NCI-H345 treated with DMSO at 0.1 percent for 48 hours (cell line): ENCODE results near the gene SCN8A.

Experiments
- DNase-seq: peaks from one replicate; lab custom pipeline; 2025; ENCODE audit not compliant: unreplicated experiment; lab: John Stamatoyannopoulos, UW

SCN8A gene

GRCh38 chr12:51702587-51702986, 111.6 kb downstream of the SCN8A start:
- DNase-seq: no peak

- no peak for DNase-seq
Measured at GRCh38 chr12:51705450-51705849, 114.4 kb downstream of the SCN8A start.

DNA sequence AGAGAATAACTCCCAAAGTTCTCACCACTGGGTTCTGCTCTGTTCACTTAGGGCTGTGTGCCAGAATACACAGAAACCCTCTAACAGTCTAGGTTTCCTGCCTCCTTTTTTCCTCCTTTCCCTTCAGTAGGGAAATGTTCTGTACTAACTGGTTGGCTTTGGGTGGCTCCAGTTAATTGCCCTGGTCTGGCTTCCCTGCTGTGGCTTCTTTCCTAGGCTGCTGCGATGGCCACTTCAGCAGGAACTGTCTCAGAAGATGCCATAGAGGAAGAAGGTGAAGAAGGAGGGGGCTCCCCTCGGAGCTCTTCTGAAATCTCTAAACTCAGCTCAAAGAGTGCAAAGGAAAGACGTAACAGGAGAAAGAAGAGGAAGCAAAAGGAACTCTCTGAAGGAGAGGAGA, 115.2 kb downstream of the SCN8A start:
- DNase-seq: no peak

- DNase-seq: no peak
Measured at GRCh38 chr12:51714666-51715065, 123.6 kb downstream of the SCN8A start.

- DNase-seq: no peak
Measured at GRCh38 chr12:51717326-51717925, 126.4 kb downstream of the SCN8A start.

- DNase-seq: no peak
Measured at GRCh38 chr12:51721282-51721940, 130.4 kb downstream of the SCN8A start.

- DNase-seq: no peak
Measured at GRCh38 chr12:51722431-51722830, 131.4 kb downstream of the SCN8A start.

DNA sequence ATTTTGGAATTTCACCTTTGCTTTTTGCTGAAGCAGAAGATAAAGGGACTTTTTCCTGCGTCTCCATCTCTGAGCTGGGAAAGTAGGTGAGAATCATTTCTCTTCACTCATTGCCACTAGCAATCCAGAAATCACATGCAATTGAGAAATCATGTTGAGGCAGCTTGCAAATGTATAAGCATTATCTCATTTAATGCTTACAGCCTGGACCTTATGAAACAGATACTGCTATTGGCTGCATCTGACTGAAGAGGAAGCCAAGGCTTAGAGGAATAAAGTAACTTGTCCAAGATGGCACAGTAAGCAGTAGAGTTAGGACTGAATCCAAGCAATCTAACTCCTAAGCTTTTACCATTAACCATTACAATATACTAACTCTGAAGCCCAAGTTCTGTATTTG, 135.1 kb downstream of the SCN8A start:
- DNase-seq: no peak

- DNase-seq: no peak
Measured at GRCh38 chr12:51726931-51727330, 135.9 kb downstream of the SCN8A start.

DNA sequence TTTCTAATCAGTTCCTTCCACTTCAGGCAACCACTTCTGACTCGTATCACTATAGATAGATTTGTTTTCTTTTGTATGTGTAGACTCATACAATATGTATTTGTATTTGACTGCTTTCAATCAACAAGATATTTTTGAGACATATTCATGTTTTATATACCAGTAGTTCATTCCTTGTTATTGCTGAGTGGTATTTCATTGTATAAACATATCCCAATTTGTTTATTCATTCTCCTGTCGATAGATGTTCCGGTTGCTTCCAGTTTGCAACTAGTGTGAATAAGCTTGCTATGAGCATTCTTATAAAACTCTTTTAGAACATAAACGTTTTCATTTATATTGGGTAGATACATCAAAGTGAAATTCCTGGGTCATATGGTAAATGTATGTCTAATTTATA, 138.3 kb downstream of the SCN8A start:
- no peak for DNase-seq

- no peak for DNase-seq
Measured at GRCh38 chr12:51730745-51731144, 139.7 kb downstream of the SCN8A start.

DNA sequence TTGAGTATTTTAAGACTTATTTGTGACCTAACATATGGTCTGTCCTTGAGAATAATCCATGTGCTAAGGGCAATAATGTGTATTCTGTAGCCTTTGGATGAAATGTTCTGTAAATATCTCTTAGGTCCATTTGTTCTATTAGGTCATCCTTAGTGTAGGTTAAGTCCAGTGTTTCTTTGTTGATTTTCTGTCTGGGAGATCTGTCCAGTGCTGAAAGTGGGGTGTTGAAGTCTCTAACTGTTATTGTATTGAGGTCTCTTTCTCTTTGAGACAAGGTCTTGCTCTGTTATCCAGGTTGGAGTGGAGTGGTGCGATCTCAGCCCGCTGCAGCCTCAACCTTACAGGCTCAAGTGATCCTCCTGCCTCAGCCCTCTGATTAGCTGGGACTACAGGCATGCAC, 149.5 kb downstream of the SCN8A start:
- DNase-seq: no peak

GRCh38 chr12:51744235-51744634, 153.2 kb downstream of the SCN8A start:
- no peak for DNase-seq

DNA sequence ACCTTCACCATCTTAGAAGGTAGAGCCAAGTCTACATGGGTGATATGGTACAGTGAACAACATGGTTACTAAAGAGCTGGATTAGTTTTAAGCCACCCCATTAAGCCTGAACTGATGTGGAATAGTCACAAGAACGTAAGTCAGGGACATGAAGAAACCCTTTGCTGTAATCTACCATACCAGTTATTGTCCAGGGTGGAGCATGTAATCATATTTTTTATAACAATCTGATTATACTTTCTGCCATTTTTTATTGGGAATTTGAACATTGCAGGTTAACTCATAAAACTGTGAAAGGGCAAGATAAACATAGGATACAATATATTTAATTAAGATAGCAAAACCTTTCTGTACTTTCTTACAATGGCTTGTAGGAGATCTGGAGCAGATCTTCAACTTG, 153.9 kb downstream of the SCN8A start:
- DNase-seq: no peak

DNA sequence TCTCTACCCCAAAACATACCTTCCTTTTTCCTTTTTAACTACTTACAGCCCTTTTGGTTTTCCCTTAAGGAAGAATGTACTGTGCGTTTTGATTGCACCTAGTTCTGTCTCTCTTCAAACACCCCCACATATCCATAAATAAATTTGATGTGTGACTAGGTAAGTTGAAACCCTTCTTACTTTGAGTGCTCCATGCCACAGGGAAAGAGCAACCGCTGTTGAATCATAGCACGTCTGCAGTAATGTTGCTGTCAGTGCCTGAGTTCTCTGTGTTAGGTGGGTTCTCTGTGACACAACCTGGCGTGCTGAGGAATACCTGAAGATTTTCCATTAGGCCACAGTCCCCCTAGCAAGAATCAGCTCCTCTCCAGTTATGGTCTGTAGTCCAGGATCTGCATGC, 155.4 kb downstream of the SCN8A start:
- DNase-seq: no peak

GRCh38 chr12:51748235-51748634, 157.2 kb downstream of the SCN8A start:
- DNase-seq: no peak

DNA sequence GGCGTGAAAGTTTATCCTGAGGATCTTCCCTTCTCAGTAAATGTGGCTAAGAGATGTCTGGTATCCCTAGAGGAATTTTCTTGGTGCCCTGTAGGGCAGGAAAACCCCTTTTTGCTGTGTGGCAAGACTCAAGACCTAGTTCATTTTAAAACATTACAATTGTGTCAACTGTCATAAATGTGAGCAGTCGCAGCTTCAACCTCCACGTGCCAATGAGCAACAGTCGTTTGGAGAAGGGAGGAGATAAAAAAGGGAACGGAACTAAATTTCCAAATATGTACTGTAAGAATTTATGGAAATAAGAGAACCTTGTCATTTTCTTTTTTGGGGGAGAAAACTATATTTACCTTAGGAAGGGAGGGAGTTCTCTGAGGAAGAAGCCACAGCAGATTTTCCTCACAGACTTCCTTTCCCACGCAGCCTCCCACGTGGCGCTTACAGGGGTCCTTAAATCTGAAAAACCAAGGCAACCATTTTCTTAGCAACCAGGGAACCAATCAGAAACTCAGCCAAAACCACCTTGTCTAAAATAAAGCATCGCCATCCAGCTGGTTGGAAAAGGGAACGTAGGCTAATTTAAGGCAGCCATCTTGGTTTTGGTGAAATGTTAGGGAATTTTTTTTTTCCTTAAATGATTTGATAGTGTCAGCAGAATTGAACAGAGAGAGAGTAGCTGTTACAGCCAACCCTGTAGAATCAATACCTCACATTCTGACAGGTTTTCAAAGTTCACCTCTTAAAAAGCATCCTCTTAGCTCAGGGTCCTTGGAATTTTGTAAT, 158.4 kb downstream of the SCN8A start:
- no peak for DNase-seq

DNA sequence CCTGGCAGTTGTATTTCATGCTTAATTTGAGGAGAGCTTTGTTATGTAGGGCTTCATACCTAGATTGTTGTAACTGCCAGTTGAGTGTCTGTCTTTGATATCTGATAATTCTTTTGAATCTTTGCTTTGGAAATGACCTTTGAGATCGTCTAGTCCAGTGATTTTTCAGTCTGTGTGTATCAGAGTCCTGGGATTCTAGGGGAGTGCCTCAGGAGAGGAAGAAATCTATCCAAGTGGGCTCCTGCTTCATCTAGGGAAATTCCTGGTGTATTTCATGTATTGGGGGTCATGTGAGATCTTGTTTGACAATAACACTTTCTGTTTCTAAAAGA, 158.9 kb downstream of the SCN8A start:
- DNase-seq: no peak

DNA sequence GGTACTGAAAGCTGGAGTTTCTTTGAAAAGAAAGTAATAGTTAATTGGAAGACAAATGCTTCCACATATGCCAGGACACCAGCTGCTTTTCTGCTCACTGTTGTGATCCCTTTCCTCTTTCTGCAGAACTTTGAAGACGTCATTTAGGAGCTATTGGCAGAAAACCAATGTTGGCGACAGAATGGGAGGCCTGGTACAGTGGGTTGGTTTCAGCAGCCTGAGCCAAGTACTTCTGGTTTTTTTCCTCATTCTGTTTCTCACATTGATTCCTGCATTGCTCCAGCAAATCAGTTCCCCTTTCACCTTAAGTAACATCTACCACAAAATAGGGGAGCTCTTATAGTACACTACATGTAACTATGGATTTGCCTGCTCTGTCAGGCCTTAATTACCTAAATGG, 160.6 kb downstream of the SCN8A start:
- no peak for DNase-seq

DNA sequence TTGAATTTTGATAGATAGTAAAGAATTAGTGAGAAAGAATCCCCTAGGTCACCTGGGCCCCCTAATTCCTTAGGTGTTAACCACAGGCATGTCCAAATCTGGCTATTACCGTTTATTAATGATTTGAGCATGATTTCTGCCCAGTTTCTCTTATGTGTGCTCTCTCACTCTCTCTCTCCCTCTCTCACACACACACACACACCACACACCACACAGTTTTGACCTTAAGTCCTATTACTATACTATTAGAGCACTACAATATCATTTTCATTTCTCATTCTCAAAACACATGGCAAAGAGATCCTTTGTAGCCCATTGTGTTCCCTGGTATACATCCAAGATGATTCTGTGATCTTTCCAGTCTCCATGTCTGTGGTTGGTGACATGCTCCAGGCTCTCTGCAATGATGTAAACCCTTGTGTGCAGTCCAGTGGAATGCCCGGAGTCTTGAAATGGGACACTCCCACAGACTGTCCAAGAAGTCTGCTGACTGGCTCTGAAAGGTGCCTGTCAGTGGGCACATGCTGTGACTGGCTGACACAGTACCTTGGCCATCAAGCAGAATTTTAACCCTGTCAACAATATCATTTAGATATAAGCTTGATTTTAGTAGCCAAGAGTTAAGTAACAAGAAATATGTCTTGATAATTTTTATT, 161.3 kb downstream of the SCN8A start:
- no peak for DNase-seq

GRCh38 chr12:51753980-51754675, 163.1 kb downstream of the SCN8A start:
- DNase-seq: no peak
